ENCODE measurements around the gene URB2. TPM values are rescaled to one million over a fixed set of nuclear protein-coding genes. Genes with fewer than 3 reads are reported as not detected.
"Not testable (repeated sequence)": the region's sequence is repeated elsewhere in the genome, so short reads cannot be mapped to it uniquely, and the experiment has no call there.

URB2 gene
- 20.5 and 21.3 TPM in 2 replicates for total RNA-seq

- intact Hi-C loops (cut with micrococcal nuclease) = loop anchor here (1.0 to 5.0 kb wide), 9 partner anchors 68 to 1241 kb away; partner anchors contain the start of genes ABCB10, C1orf198, COG2 and GALNT2
These were observed at the start of gene URB2, which contains the start of gene TAF5L for GRCh38 chr1:229625915-229626831. TSS of gene URB2 (plus strand) at chr1:229626247. CDS start at chr1:229627634, 1,387 bp downstream. TSS of gene TAF5L (minus strand) at chr1:229626122. CDS start at chr1:229614482, 11,640 bp downstream.

- intact Hi-C loops (cut with micrococcal nuclease) = no loop called here
These were observed 47.6 kb upstream of the URB2 start for GRCh38 chr1:229578168-229579058.

GRCh38 chr1:229579059-229579673 lies 46.9 kb upstream of the URB2 start:
- intact Hi-C loops (cut with micrococcal nuclease) = no loop called here

- intact Hi-C loops (cut with micrococcal nuclease) = no loop called here
These were observed 44.6 kb upstream of the URB2 start for GRCh38 chr1:229581485-229581884.

GRCh38 chr1:229582011-229582694 lies 43.9 kb upstream of the URB2 start:
- intact Hi-C loops (cut with micrococcal nuclease) = no loop called here

GRCh38 chr1:229582715-229583114 lies 43.3 kb upstream of the URB2 start:
- intact Hi-C loops (cut with micrococcal nuclease) = no loop called here

- intact Hi-C loops (cut with micrococcal nuclease) = no loop called here
These were observed 40.7 kb upstream of the URB2 start for GRCh38 chr1:229585338-229585737.

GRCh38 chr1:229590119-229590518 lies 35.9 kb upstream of the URB2 start:
- intact Hi-C loops (cut with micrococcal nuclease) = no loop called here

GRCh38 chr1:229593800-229594199 lies 32.2 kb upstream of the URB2 start:
- intact Hi-C loops (cut with micrococcal nuclease) = no loop called here

- intact Hi-C loops (cut with micrococcal nuclease) = no loop called here
These were observed 31.6 kb upstream of the URB2 start for GRCh38 chr1:229594227-229595008.

GRCh38 chr1:229595876-229596275 lies 30.2 kb upstream of the URB2 start:
- intact Hi-C loops (cut with micrococcal nuclease) = not testable (repeated sequence)

GRCh38 chr1:229596925-229597699 lies 28.9 kb upstream of the URB2 start:
- intact Hi-C loops (cut with micrococcal nuclease) = no loop called here

- intact Hi-C loops (cut with micrococcal nuclease) = no loop called here
These were observed 28.2 kb upstream of the URB2 start for GRCh38 chr1:229597877-229598276.

- intact Hi-C loops (cut with micrococcal nuclease) = no loop called here
These were observed 26.7 kb upstream of the URB2 start for GRCh38 chr1:229599218-229599954.

GRCh38 chr1:229600229-229600628 lies 25.8 kb upstream of the URB2 start:
- intact Hi-C loops (cut with micrococcal nuclease) = no loop called here

GRCh38 chr1:229603371-229604005 lies 22.6 kb upstream of the URB2 start:
- intact Hi-C loops (cut with micrococcal nuclease) = no loop called here

GRCh38 chr1:229607370-229607769 lies 18.7 kb upstream of the URB2 start:
- intact Hi-C loops (cut with micrococcal nuclease) = no loop called here

- intact Hi-C loops (cut with micrococcal nuclease) = no loop called here
These were observed 17.5 kb upstream of the URB2 start for GRCh38 chr1:229608590-229608989.

Measured in T-helper 2 cell treated with Interferon-gamma antibody and Interleukin-4, amounts not matched to agents 100 ng/mL and 5 ng/mL, for 36 hours (primary cell).